H1 (cell line): ENCODE results near the gene ART5. TPM values are rescaled to one million over a fixed set of nuclear protein-coding genes. Genes with fewer than 3 reads are reported as not detected.

ENCODE experiments used
- CTCF ChIA-PET: fragments of 300-600 bp; sonication (Branson Sonifier 250); formaldehyde crosslinking; loops from one replicate; lab custom pipeline; 2021; ENCODE audit not compliant: partially characterized antibody; lab: Charles Lee
- POLR2A ChIA-PET: fragments of 300-600 bp; sonication (Branson Sonifier 250); formaldehyde crosslinking; loops from one replicate; lab custom pipeline; 2021; ENCODE audit warnings: inconsistent platforms; ENCODE audit not compliant: partially characterized antibody; lab: Charles Lee
- DNase-seq, 2 experiments: peaks; one replicate each; pipeline versions ENCODE4 v3.0.0 to v3.0.0-alpha.2; 2010 to 2022; ENCODE audit warnings: low spot score in 2 of 2, low read depth in 1 of 2, mixed read lengths in 1 of 2
- FAIRE-seq: peaks from 2 replicates; lab custom pipeline; 2011; peaks lifted over from hg19 to GRCh38; lab: Jason Lieb, UNC
- H2AFZ ChIP-seq: 2 replicates; pipeline ENCODE4 v1.8.1; 2012; ENCODE audit warnings: low read length, inconsistent platforms
- H2AK5ac ChIP-seq: 2 replicates; pipeline ENCODE4 v1.6.1; 2013; ENCODE audit warnings: low read depth, low read length
- H2BK120ac ChIP-seq: replicated peaks from 2 replicates; pipeline ENCODE3; 2013; ENCODE audit warnings: low read depth, low read length, inconsistent platforms
- H2BK12ac ChIP-seq: 2 replicates; pipeline ENCODE4 v1.6.1; 2013; ENCODE audit warnings: low read depth, low read length
- H2BK15ac ChIP-seq: 2 replicates; pipeline ENCODE4 v1.6.1; 2013; ENCODE audit warnings: low read length
- H2BK20ac ChIP-seq: 2 replicates; pipeline ENCODE4 v1.6.1; 2013; ENCODE audit warnings: low read length
- H2BK5ac ChIP-seq: 2 replicates; pipeline ENCODE4 v1.6.1; 2013; ENCODE audit warnings: low read depth, low read length
- H3K14ac ChIP-seq: 2 replicates; pipeline ENCODE4 v1.6.1; 2013; ENCODE audit warnings: inconsistent platforms; ENCODE audit not compliant: insufficient read length
- H3K18ac ChIP-seq: 2 replicates; pipeline ENCODE4 v1.6.1; 2013; ENCODE audit warnings: low read length; ENCODE audit errors: extremely low read depth
- H3K23ac ChIP-seq: 2 replicates; pipeline ENCODE4 v1.6.1; 2013; ENCODE audit warnings: inconsistent platforms; ENCODE audit not compliant: insufficient read length
- H3K23me2 ChIP-seq: 2 replicates; pipeline ENCODE4 v1.6.1; 2013; ENCODE audit warnings: low read depth, low read length
- H3K27ac ChIP-seq: 2 replicates; pipeline ENCODE4 v1.6.1; 2011; ENCODE audit warnings: low read depth, low read length, inconsistent platforms
- H3K27me3 ChIP-seq, 4 experiments: replicated peaks in 1 of 4; 1 replicate in 1 of 4; 2 replicates in 3 of 4; pipeline versions ENCODE4 v1.6.1 to v1.8.1; 2011 to 2013; ENCODE audit warnings: low read length in 3 of 4, mild to moderate bottlenecking in 3 of 4, inconsistent platforms in 2 of 4, mixed read lengths in 2 of 4, moderate library complexity in 1 of 4; ENCODE audit not compliant: control insufficient read depth in 3 of 4, insufficient read depth in 3 of 4; ENCODE audit errors: extremely low read depth in 1 of 4
- H3K36me3 ChIP-seq, 4 experiments: 2 replicates each; pipeline versions ENCODE4 v1.6.1 to v1.8.1; 2011 to 2013; ENCODE audit warnings: mild to moderate bottlenecking in 4 of 4, low read length in 3 of 4, moderate library complexity in 2 of 4, control low read depth in 1 of 4, inconsistent platforms in 1 of 4; ENCODE audit not compliant: insufficient read depth in 4 of 4, control insufficient read depth in 2 of 4
- H3K4ac ChIP-seq: replicated peaks from 2 replicates; pipeline ENCODE3; 2013; ENCODE audit warnings: low read length, low read depth, mixed read lengths, inconsistent platforms; ENCODE audit not compliant: insufficient read length
- H3K4me1 ChIP-seq, 4 experiments: replicated peaks in 1 of 4; 1 replicate in 1 of 4; 2 replicates in 3 of 4; pipeline versions ENCODE4 v1.6.1 to v1.8.1; 2011 to 2013; ENCODE audit warnings: low read length in 3 of 4, inconsistent platforms in 2 of 4, mixed read lengths in 1 of 4; ENCODE audit not compliant: insufficient read depth in 4 of 4, control insufficient read depth in 3 of 4
- H3K4me2 ChIP-seq, 2 experiments: 2 replicates each; pipeline versions ENCODE4 v1.6.1 to v1.8.1; 2011 to 2013; ENCODE audit warnings: low read depth in 2 of 2, low read length in 2 of 2, control low read depth in 1 of 2, inconsistent platforms in 1 of 2, mild to moderate bottlenecking in 1 of 2; ENCODE audit not compliant: insufficient read depth in 1 of 2
- H3K4me3 ChIP-seq, 4 experiments: fragments of 200-600, 300-600 bp in 1 of 4; sonication (generic), shearing (Covaris generic), sonication (Bioruptor Twin) in 1 of 4; 2 replicates each; pipeline versions ENCODE4 v1.5.1 to v1.8.1; 2011 to 2016; ENCODE audit warnings: low read length in 4 of 4, low read depth in 3 of 4, control low read depth in 2 of 4, inconsistent platforms in 2 of 4, mild to moderate bottlenecking in 2 of 4, mixed read lengths in 1 of 4, moderate library complexity in 1 of 4; ENCODE audit not compliant: insufficient read depth in 2 of 4; ENCODE audit errors: extremely low read depth in 1 of 4
- H3K56ac ChIP-seq: replicated peaks from 2 replicates; pipeline ENCODE3; 2013; ENCODE audit warnings: low read depth, mild to moderate bottlenecking, mixed read lengths, low read length, inconsistent platforms; ENCODE audit not compliant: insufficient read length
- H3K79me1 ChIP-seq: 2 replicates; pipeline ENCODE4 v1.6.1; 2013; ENCODE audit warnings: low read depth, low read length, control low read depth
- H3K79me2 ChIP-seq, 2 experiments: 2 replicates each; pipeline versions ENCODE4 v1.6.1 to v1.8.1; 2012 to 2013; ENCODE audit warnings: low read length in 2 of 2, mild to moderate bottlenecking in 2 of 2, inconsistent platforms in 1 of 2; ENCODE audit not compliant: insufficient read depth in 2 of 2, control insufficient read depth in 1 of 2
- H3K9ac ChIP-seq, 4 experiments: replicated peaks in 1 of 4; 1 replicate in 1 of 4; 2 replicates in 3 of 4; pipeline versions ENCODE4 v1.6.1 to v1.8.1; 2011 to 2013; ENCODE audit warnings: low read depth in 3 of 4, low read length in 3 of 4, control low read depth in 2 of 4, mild to moderate bottlenecking in 2 of 4, moderate library complexity in 2 of 4, inconsistent platforms in 1 of 4; ENCODE audit errors: extremely low read depth in 1 of 4
- H3K9me3 ChIP-seq, 2 experiments: 2 replicates each; pipeline versions ENCODE4 v1.6.1 to v1.8.1; 2012 to 2013; ENCODE audit warnings: mild to moderate bottlenecking in 2 of 2, moderate library complexity in 2 of 2, control low read depth in 1 of 2, inconsistent platforms in 1 of 2, low read depth in 1 of 2, low read length in 1 of 2, mixed read lengths in 1 of 2; ENCODE audit not compliant: insufficient read depth in 2 of 2
- H4K20me1 ChIP-seq, 2 experiments: replicated peaks in 1 of 2; 2 replicates each; pipeline versions ENCODE3 to v1.8.1; 2011 to 2013; ENCODE audit warnings: inconsistent platforms in 2 of 2, low read length in 2 of 2, mild to moderate bottlenecking in 1 of 2; ENCODE audit not compliant: insufficient read depth in 2 of 2, control insufficient read depth in 1 of 2
- H4K5ac ChIP-seq: 2 replicates; pipeline ENCODE4 v1.6.1; 2013; ENCODE audit warnings: low read length, low read depth, mixed read lengths, inconsistent platforms; ENCODE audit not compliant: insufficient read length
- H4K8ac ChIP-seq: 2 replicates; pipeline ENCODE4 v1.8.0; 2013; ENCODE audit warnings: mild to moderate bottlenecking, moderate library complexity, low read length, inconsistent platforms; ENCODE audit not compliant: insufficient read depth; ENCODE audit errors: extremely low read depth
- H4K91ac ChIP-seq: replicated peaks from 2 replicates; pipeline ENCODE3; 2013; ENCODE audit warnings: low read length, mixed read lengths, inconsistent platforms; ENCODE audit not compliant: insufficient read length
- ATF3 ChIP-seq: IDR thresholded peaks from 2 replicates; pipeline ENCODE4 v1.6.1; 2011; ENCODE audit warnings: low read depth, mild to moderate bottlenecking, low read length; ENCODE audit not compliant: insufficient read depth
- CHD1 ChIP-seq: IDR thresholded peaks from 2 replicates; pipeline ENCODE4 v1.6.1; 2012; ENCODE audit warnings: low read depth, low read length, improper control_type of control experiment
- GABPA ChIP-seq: IDR thresholded peaks from 2 replicates; pipeline ENCODE4 v1.6.1; 2011; ENCODE audit warnings: mild to moderate bottlenecking, low read length, moderate library complexity, borderline replicate concordance; ENCODE audit not compliant: insufficient read depth
- JUN ChIP-seq: IDR thresholded peaks from 2 replicates; pipeline ENCODE4 v1.6.1; 2011; ENCODE audit warnings: low read depth, mild to moderate bottlenecking, improper control_type of control experiment, low read length
- KDM1A ChIP-seq: fragments of 200-600, 300-600 bp; sonication (generic); IDR thresholded peaks from 2 replicates; pipeline ENCODE4 v1.7.1; 2016; ENCODE audit warnings: mild to moderate bottlenecking, low read length, borderline replicate concordance
- POU5F1 ChIP-seq: IDR thresholded peaks from 2 replicates; pipeline ENCODE4 v1.6.1; 2011; ENCODE audit warnings: low read depth, mild to moderate bottlenecking, low read length, moderate library complexity
- RNF2 ChIP-seq: fragments of 200-900, 300-1000 bp; sonication (generic); IDR thresholded peaks from 2 replicates; pipeline ENCODE4 v1.7.1; 2016; ENCODE audit warnings: borderline replicate concordance, low read depth, mild to moderate bottlenecking, antibody characterized with exemption, low read length; ENCODE audit not compliant: poor library complexity, severe bottlenecking; ENCODE audit errors: missing control alignments
- RXRA ChIP-seq: IDR thresholded peaks from 2 replicates; pipeline ENCODE4 v1.6.1; 2011; ENCODE audit warnings: low read depth, mild to moderate bottlenecking, low read length, moderate library complexity; ENCODE audit not compliant: insufficient read depth
- SIRT6 ChIP-seq: IDR thresholded peaks from one replicate; pipeline ENCODE4 v1.7.1; 2012; ENCODE audit warnings: low read length, inconsistent platforms
- SP1 ChIP-seq: IDR thresholded peaks from 2 replicates; pipeline ENCODE4 v1.6.1; 2011; ENCODE audit warnings: low read depth, low read length
- WGBS, 2 experiments: shearing (Covaris generic) in 1 of 2; methylation state at CpG; one replicate each; pipeline versions ENCODE4 v1.1.6 to v1.1.7; 2013 to 2015; ENCODE audit warnings: low lambda C conversion rate in 2 of 2, mixed read lengths in 2 of 2, inconsistent platforms in 1 of 2, low coverage in 1 of 2, missing lambda C conversion rate in 1 of 2; ENCODE audit not compliant: insufficient replicate concordance in 2 of 2, insufficient coverage in 1 of 2, insufficient read length in 1 of 2; ENCODE audit errors: extremely low coverage in 1 of 2, missing lambda C conversion rate in 1 of 2; 5-methylcytosine and 5-hydroxymethylcytosine counted together
- polyA plus RNA-seq, 7 experiments: library from polyadenylated mRNA; depleted of rRNA in 3 of 7; stranded (reverse) in 5 of 7; unstranded in 2 of 7; fragments of >200 nt in 5 of 7; fragments of 200-250 nt in 2 of 7; gene quantifications; 1 replicate in 5 of 7; 2 replicates in 1 of 7; 4 replicates in 1 of 7; pipeline versions ENCODE4 v1.2.1 to v1.2.3, GENCODE V29; 2011 to 2013; ENCODE audit warnings: missing spikeins in 2 of 7, mixed read lengths in 2 of 7
- total RNA-seq: library from RNA; stranded (reverse); fragmentation: NEBNext Ultra II Directional; extraction: Animal tissue kit (Norgen Biotek cat#: 25700); gene quantifications from 2 replicates; pipeline ENCODE4 v1.2.1, GENCODE V29; 2021
- TF ChIP-seq, protein P1 (sequence below), 3 experiments: IDR thresholded peaks; 1 replicate in 2 of 3; 2 replicates in 1 of 3; pipeline versions ENCODE4 v1.5.1 to v1.6.1; 2011; ENCODE audit warnings: low read length in 3 of 3, mild to moderate bottlenecking in 3 of 3, inconsistent platforms in 2 of 3, low read depth in 1 of 3, moderate library complexity in 1 of 3; ENCODE audit not compliant: insufficient read depth in 1 of 3; ENCODE audit errors: control extremely low read depth in 1 of 3

Gene ART5
- total and polyA plus RNA-seq, 2 of the 8 experiments (the other 6 are each of a cell fraction or from before 2014, with no cell fraction given): 6.0 to 7.5 TPM

DNA sequence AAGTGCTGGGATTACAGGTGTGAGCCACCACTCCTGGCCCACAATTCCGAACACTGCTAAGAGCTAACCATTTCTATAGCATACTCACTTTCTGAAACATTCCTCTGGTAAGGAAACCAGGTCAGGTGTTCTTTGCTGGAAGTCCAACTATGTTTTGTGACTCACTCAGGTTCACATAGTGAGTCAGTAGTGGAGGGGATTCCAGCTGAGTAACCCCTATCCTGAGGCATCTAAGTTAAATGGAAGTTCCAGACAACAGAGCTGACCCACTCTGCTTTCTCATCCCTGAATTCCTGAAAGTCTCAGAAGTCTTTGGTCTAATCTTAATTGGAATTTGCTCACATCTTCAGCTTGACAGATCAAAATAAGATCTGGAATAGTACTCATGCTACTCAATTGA lies 32.4 kb upstream of the ART5 start:
- no peak overlapping the region for H3K18ac ChIP-seq
- H2BK12ac ChIP-seq: no peak overlapping the region
- DNase-seq (peak in 1 of 2 experiments; percentile 5), FAIRE-seq (no peak)
- H2BK20ac ChIP-seq: no peak overlapping the region
- no peak overlapping the region for H3K56ac ChIP-seq
- no peak overlapping the region for H3K9ac ChIP-seq
- no peak overlapping the region for H3K23ac ChIP-seq
- H3K27ac ChIP-seq: no peak overlapping the region
- H3K14ac ChIP-seq: no peak overlapping the region
- no peaks in the 10 kb centered on the region for H3K23me2 ChIP-seq
- H4K5ac ChIP-seq: no peak overlapping the region
- no peaks in the 10 kb centered on the region for H3K79me1 ChIP-seq
- H4K91ac ChIP-seq: no peak overlapping the region
- no peak overlapping the region for H2BK5ac ChIP-seq
- ChIA-PET CTCF (no interaction called here), POLR2A (interaction anchor here (1.4 kb wide), 1 partner anchor 11 kb away, joined by 3 read pairs; no protein-coding TSS in a partner anchor)
- no peak overlapping the region for H2BK120ac ChIP-seq
- H2BK15ac ChIP-seq: no peak overlapping the region
- H2AFZ ChIP-seq: no peak overlapping the region
- no peak overlapping the region for H4K8ac ChIP-seq
- no peak overlapping the region for H3K4ac ChIP-seq
- no peak overlapping the region for H3K4me3 ChIP-seq
- H3K4me2 ChIP-seq: no peak overlapping the region
- H3K9me3 ChIP-seq: no peaks in the 10 kb centered on the region
- peaks cover 3% of the 10 kb centered on the region in 2 experiments for H4K20me1 ChIP-seq
- H3K79me2 ChIP-seq: no peaks in the 10 kb centered on the region
- H3K36me3 ChIP-seq: peaks cover 17 to 59% (median 47%) of the 10 kb centered on the region in 4 experiments; a peak in 7 of 8 replicates
- WGBS, 2 experiments: no CpG with 5 or more reads among the region's 1 CpG
- no peaks in the 10 kb centered on the region for H3K27me3 ChIP-seq
- H3K4me1 ChIP-seq: no peaks in the 10 kb centered on the region
- H2AK5ac ChIP-seq: no peak overlapping the region
- TF ChIP-seq, protein P1, sequence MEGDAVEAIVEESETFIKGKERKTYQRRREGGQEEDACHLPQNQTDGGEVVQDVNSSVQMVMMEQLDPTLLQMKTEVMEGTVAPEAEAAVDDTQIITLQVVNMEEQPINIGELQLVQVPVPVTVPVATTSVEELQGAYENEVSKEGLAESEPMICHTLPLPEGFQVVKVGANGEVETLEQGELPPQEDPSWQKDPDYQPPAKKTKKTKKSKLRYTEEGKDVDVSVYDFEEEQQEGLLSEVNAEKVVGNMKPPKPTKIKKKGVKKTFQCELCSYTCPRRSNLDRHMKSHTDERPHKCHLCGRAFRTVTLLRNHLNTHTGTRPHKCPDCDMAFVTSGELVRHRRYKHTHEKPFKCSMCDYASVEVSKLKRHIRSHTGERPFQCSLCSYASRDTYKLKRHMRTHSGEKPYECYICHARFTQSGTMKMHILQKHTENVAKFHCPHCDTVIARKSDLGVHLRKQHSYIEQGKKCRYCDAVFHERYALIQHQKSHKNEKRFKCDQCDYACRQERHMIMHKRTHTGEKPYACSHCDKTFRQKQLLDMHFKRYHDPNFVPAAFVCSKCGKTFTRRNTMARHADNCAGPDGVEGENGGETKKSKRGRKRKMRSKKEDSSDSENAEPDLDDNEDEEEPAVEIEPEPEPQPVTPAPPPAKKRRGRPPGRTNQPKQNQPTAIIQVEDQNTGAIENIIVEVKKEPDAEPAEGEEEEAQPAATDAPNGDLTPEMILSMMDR (IDR thresholded peaks at IDR 0.05; ENCODE audit: control extremely low read depth in 1 of 3, insufficient read depth in 1 of 3, low read depth in 1 of 3, low read length in 3 of 3): no peak
- TF ChIP-seq CHD1: no peak
- no peak for TF ChIP-seq RNF2
- no peak for TF ChIP-seq RXRA
- TF ChIP-seq KDM1A: no peak
- no peak for TF ChIP-seq POU5F1
- TF ChIP-seq JUN: no peak
- TF ChIP-seq SP1: no peak
- TF ChIP-seq SIRT6: no peak
- TF ChIP-seq GABPA: no peak
- TF ChIP-seq ATF3: no peak
